Liver (tissue), 9 donors: ENCODE measurements around the gene KLC4. TPM values are rescaled to one million over a fixed set of nuclear protein-coding genes. Genes with fewer than 3 reads are reported as not detected.

Experiments used
- DNase-seq: peaks from one replicate; pipeline ENCODE4 v3.0.0-alpha.2; 2017; ENCODE audit warnings: low spot score
- H3K27ac ChIP-seq, 2 donors: one replicate each; pipeline ENCODE4 v1.7.0; 2013; ENCODE audit warnings: inconsistent platforms in 2 of 2, low read length in 2 of 2, control low read depth in 1 of 2, low read depth in 1 of 2, mild to moderate bottlenecking in 1 of 2
- H3K27me3 ChIP-seq, 4 donors: one replicate each; pipeline versions ENCODE4 v1.6.1 to v1.7.0; 2013; ENCODE audit warnings: low read length in 3 of 4, inconsistent platforms in 1 of 4, mild to moderate bottlenecking in 1 of 4, moderate library complexity in 1 of 4; ENCODE audit not compliant: control insufficient read depth in 4 of 4, insufficient read depth in 4 of 4
- H3K36me3 ChIP-seq, 4 donors: one replicate each; pipeline versions ENCODE4 v1.6.1 to v1.7.0; 2013; ENCODE audit warnings: low read length in 3 of 4, mild to moderate bottlenecking in 3 of 4, low read depth in 1 of 4, moderate library complexity in 1 of 4; ENCODE audit not compliant: control insufficient read depth in 4 of 4, insufficient read depth in 3 of 4
- H3K4me1 ChIP-seq, 4 donors: one replicate each; pipeline versions ENCODE4 v1.6.1 to v1.7.0; 2013; ENCODE audit warnings: low read length in 3 of 4, mild to moderate bottlenecking in 3 of 4, moderate library complexity in 1 of 4; ENCODE audit not compliant: control insufficient read depth in 4 of 4, insufficient read depth in 4 of 4
- H3K4me3 ChIP-seq, 3 donors: one replicate each; pipeline versions ENCODE4 v1.6.1 to v1.7.0; 2013; ENCODE audit warnings: low read length in 3 of 3, control low read depth in 1 of 3, low read depth in 1 of 3, mild to moderate bottlenecking in 1 of 3
- H3K9ac ChIP-seq, 2 donors: one replicate each; pipeline ENCODE4 v1.7.0; 2013; ENCODE audit warnings: low read length in 2 of 2, mild to moderate bottlenecking in 2 of 2, moderate library complexity in 2 of 2, control low read depth in 1 of 2, low read depth in 1 of 2
- H3K9me3 ChIP-seq, 4 donors: one replicate each; pipeline versions ENCODE4 v1.6.1 to v1.7.0; 2013; ENCODE audit warnings: low read length in 3 of 4; ENCODE audit not compliant: control insufficient read depth in 4 of 4
- EGR1 ChIP-seq, 2 donors: IDR thresholded peaks; 2 replicates each; pipeline ENCODE4 v1.6.1; 2016 to 2018; ENCODE audit warnings: antibody characterized with exemption in 2 of 2, low read depth in 2 of 2
- FOXA1 ChIP-seq: IDR thresholded peaks from 2 replicates; pipeline ENCODE4 v1.6.1; 2016; ENCODE audit warnings: antibody characterized with exemption
- FOXA2 ChIP-seq: IDR thresholded peaks from 2 replicates; pipeline ENCODE4 v1.6.1; 2016; ENCODE audit warnings: antibody characterized with exemption
- GABPA ChIP-seq, 2 donors: IDR thresholded peaks in 1 of 2; conservative IDR thresholded peaks in 1 of 2; 2 replicates each; pipeline ENCODE4 v1.6.1; 2016; ENCODE audit warnings: antibody characterized with exemption in 2 of 2, mild to moderate bottlenecking in 1 of 2, moderate library complexity in 1 of 2
- HNF4G ChIP-seq: IDR thresholded peaks from 2 replicates; pipeline ENCODE4 v1.6.1; 2016; ENCODE audit warnings: antibody characterized with exemption
- JUND ChIP-seq, 2 donors: IDR thresholded peaks; 2 replicates each; pipeline ENCODE4 v1.6.1; 2016; ENCODE audit warnings: antibody characterized with exemption in 2 of 2
- RAD21 ChIP-seq, 2 donors: IDR thresholded peaks; 2 replicates each; pipeline ENCODE4 v1.6.1; 2016; ENCODE audit warnings: antibody characterized with exemption in 2 of 2, mild to moderate bottlenecking in 2 of 2
- RXRA ChIP-seq, 2 donors: IDR thresholded peaks; 2 replicates each; pipeline ENCODE4 v1.6.1; 2017 to 2018; ENCODE audit warnings: antibody characterized with exemption in 2 of 2, mild to moderate bottlenecking in 1 of 2
- SP1 ChIP-seq: IDR thresholded peaks from 2 replicates; pipeline ENCODE4 v1.6.1; 2018; ENCODE audit warnings: antibody characterized with exemption, mild to moderate bottlenecking
- TAF1 ChIP-seq: conservative IDR thresholded peaks from 2 replicates; pipeline ENCODE4 v1.6.1; 2016; ENCODE audit warnings: antibody characterized with exemption, mild to moderate bottlenecking
- YY1 ChIP-seq: IDR thresholded peaks from 2 replicates; pipeline ENCODE4 v1.6.1; 2016; ENCODE audit warnings: antibody characterized with exemption, mild to moderate bottlenecking
- WGBS: extraction: QIAGEN DNeasy Blood & Tissue Kit; methylation state at CpG from one replicate; pipeline ENCODE4 v1.1.7; 2013; 5-methylcytosine and 5-hydroxymethylcytosine counted together
- polyA plus RNA-seq, 2 donors: library from polyadenylated mRNA; stranded (reverse) in 1 of 2; unstranded in 1 of 2; fragments of 200-250 nt in 1 of 2; fragments of >200 nt in 1 of 2; fragmentation: Nextera tagmentation in 1 of 2; extraction: Ambion mirVana in 1 of 2; gene quantifications; one replicate each; pipeline versions ENCODE4 v1.2.1 to v1.2.3, GENCODE V29; 2013 to 2015
- total RNA-seq, 2 donors: library from RNA; depleted of rRNA; stranded (reverse); fragments of >200 nt; gene quantifications; one replicate each; pipeline ENCODE4 v1.2.3, GENCODE V29; 2014
- TF ChIP-seq, protein P1 (sequence below): IDR thresholded peaks from 2 replicates; pipeline ENCODE4 v1.6.1; 2016; ENCODE audit warnings: antibody characterized with exemption
- TF ChIP-seq, protein P2 (sequence below): fragments of 150-350 bp; IDR thresholded peaks from 2 replicates; pipeline ENCODE4 v1.5.1; 2017; ENCODE audit warnings: improper control_type of control experiment, low read depth, low read length; ENCODE audit not compliant: missing input control
- TF ChIP-seq, protein P3 (sequence below): IDR thresholded peaks from 2 replicates; pipeline ENCODE4 v1.6.1; 2016; ENCODE audit warnings: antibody characterized with exemption
- TF ChIP-seq, protein P4 (sequence below): IDR thresholded peaks from 2 replicates; pipeline ENCODE4 v1.6.1; 2016; ENCODE audit warnings: antibody characterized with exemption
- TF ChIP-seq, protein P5 (sequence below): IDR thresholded peaks from 2 replicates; pipeline ENCODE4 v1.6.1; 2016; ENCODE audit warnings: antibody characterized with exemption, mild to moderate bottlenecking
- donor health status: healthy.
- donor health status: healthy.
- donor health status: healthy.
- donor health status: healthy.
- donor health status: healthy.

KLC4 gene
- total and polyA plus RNA-seq, 4 donors = 33.2 to 97.0 (median 45.9) TPM

DNA sequence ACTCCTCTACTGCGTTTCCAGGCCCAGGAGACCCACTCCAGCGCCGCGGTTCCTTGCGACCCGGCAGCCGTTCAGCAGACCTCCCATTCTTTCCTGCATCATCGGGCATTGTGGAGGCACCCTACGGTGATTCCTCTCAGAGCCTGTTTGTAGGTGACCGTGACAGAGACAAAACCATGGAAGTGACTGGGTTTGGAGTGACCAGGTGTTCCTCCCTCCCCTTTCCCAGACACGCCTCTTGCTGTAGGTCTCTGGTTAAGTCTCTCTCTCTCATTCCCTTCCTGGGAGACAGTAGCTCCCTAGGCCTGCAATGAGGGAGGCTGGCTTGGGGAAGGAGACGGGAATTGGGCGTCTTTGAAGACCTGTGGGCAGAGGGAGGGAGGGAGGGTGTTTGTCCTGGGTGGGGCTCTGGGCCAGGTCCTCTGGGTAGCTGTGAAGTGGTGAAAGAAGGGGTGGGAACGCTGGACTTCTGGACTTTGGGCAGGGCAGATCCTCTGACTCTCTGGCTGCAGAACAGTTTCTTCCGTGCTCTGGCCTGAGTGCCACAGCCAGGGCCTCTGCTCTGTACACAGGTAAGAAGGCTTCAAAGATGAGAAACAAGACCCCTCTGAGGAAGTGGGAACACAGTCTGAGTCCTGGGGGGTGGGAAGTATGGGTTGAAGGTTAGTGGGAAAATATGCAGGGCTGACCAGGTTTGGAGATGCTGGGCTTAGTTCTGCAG is 763 bp downstream of the KLC4 start (continued):
- TF ChIP-seq RAD21 (IDR thresholded peaks at IDR 0.05) (peak in 1 of 2 donors; percentile 26), YY1 (no peak)

DNA sequence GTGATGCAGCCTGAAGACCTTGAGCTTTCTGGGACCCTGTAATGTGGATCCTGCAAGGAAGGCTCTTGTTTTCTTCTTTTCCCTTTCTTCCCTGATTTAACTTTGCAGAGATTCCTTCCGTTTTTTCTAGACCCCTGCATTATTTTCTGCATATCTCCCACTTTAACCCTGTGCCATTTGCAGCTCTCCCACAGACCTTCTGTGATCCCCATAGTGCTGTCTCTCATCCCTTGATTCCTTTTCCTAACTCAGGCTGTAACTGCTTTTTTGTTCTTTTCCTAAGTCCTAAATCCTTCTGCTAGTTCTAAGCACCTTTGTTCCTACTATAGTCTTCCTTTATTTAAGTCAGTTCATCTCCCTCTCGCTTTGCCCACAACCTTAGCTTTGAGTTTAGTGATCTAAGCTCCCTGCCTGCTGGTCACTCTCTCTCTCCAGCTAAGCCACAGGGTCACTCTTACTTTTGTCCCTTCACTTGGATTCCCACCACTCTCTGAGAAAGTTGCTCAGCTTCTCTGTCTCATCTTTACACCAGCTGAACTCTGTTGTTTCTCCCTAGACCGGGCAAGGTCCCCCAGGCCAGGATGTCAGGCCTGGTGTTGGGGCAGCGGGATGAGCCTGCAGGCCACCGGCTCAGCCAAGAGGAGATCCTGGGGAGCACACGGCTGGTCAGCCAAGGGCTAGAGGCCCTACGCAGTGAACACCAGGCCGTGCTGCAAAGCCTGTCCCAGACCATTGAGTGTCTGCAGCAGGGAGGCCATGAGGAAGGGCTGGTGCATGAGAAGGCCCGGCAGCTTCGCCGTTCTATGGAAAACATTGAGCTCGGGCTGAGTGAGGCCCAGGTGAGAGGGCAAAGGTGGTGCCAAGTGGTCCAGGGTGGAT is 1.6 kb downstream of the KLC4 start:
- DNase-seq = no peak
- Histone ChIP-seq H3K4me3 (peak overlapping the region; percentile 56 to 83 (median 68)), H3K27ac (peak overlapping the region; percentile 83 to 88), H3K9me3 (no peaks in the 10 kb centered on the region), H3K9ac (peak overlapping the region; percentile 3 to 65), H3K36me3 (peaks cover 5 to 24% (median 18%) of the 10 kb centered on the region in 4 donors), H3K27me3 (no peaks in the 10 kb centered on the region), H3K4me1 (peaks cover 0 to 42% (median 31%) of the 10 kb centered on the region in 4 donors)
- WGBS = 31% methylated on average over 12 of the region's 12 CpGs
- TF ChIP-seq, protein P1, sequence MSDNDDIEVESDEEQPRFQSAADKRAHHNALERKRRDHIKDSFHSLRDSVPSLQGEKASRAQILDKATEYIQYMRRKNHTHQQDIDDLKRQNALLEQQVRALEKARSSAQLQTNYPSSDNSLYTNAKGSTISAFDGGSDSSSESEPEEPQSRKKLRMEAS = no peak
- TF ChIP-seq YY1 (no peak), RAD21 (IDR thresholded peaks at IDR 0.05) (no peak), SP1 (no peak), FOXA2 (no peak), TAF1 (no peak), EGR1 (IDR thresholded peaks at IDR 0.05; ENCODE audit: low read depth in 2 of 2) (no peak), HNF4G (no peak), RXRA (IDR thresholded peaks at IDR 0.05) (no peak), FOXA1 (no peak), GABPA (IDR thresholded peaks at IDR 0.05 in 1 of 2, conservative IDR thresholded peaks at IDR 0.05 in 1 of 2) (no peak), JUND (IDR thresholded peaks at IDR 0.05) (no peak)
- TF ChIP-seq, protein P2, sequence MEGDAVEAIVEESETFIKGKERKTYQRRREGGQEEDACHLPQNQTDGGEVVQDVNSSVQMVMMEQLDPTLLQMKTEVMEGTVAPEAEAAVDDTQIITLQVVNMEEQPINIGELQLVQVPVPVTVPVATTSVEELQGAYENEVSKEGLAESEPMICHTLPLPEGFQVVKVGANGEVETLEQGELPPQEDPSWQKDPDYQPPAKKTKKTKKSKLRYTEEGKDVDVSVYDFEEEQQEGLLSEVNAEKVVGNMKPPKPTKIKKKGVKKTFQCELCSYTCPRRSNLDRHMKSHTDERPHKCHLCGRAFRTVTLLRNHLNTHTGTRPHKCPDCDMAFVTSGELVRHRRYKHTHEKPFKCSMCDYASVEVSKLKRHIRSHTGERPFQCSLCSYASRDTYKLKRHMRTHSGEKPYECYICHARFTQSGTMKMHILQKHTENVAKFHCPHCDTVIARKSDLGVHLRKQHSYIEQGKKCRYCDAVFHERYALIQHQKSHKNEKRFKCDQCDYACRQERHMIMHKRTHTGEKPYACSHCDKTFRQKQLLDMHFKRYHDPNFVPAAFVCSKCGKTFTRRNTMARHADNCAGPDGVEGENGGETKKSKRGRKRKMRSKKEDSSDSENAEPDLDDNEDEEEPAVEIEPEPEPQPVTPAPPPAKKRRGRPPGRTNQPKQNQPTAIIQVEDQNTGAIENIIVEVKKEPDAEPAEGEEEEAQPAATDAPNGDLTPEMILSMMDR = no peak
- TF ChIP-seq, protein P3, sequence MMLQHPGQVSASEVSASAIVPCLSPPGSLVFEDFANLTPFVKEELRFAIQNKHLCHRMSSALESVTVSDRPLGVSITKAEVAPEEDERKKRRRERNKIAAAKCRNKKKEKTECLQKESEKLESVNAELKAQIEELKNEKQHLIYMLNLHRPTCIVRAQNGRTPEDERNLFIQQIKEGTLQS = no peak
- TF ChIP-seq, protein P4, sequence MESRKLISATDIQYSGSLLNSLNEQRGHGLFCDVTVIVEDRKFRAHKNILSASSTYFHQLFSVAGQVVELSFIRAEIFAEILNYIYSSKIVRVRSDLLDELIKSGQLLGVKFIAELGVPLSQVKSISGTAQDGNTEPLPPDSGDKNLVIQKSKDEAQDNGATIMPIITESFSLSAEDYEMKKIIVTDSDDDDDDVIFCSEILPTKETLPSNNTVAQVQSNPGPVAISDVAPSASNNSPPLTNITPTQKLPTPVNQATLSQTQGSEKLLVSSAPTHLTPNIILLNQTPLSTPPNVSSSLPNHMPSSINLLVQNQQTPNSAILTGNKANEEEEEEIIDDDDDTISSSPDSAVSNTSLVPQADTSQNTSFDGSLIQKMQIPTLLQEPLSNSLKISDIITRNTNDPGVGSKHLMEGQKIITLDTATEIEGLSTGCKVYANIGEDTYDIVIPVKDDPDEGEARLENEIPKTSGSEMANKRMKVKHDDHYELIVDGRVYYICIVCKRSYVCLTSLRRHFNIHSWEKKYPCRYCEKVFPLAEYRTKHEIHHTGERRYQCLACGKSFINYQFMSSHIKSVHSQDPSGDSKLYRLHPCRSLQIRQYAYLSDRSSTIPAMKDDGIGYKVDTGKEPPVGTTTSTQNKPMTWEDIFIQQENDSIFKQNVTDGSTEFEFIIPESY = no peak
- TF ChIP-seq, protein P5, sequence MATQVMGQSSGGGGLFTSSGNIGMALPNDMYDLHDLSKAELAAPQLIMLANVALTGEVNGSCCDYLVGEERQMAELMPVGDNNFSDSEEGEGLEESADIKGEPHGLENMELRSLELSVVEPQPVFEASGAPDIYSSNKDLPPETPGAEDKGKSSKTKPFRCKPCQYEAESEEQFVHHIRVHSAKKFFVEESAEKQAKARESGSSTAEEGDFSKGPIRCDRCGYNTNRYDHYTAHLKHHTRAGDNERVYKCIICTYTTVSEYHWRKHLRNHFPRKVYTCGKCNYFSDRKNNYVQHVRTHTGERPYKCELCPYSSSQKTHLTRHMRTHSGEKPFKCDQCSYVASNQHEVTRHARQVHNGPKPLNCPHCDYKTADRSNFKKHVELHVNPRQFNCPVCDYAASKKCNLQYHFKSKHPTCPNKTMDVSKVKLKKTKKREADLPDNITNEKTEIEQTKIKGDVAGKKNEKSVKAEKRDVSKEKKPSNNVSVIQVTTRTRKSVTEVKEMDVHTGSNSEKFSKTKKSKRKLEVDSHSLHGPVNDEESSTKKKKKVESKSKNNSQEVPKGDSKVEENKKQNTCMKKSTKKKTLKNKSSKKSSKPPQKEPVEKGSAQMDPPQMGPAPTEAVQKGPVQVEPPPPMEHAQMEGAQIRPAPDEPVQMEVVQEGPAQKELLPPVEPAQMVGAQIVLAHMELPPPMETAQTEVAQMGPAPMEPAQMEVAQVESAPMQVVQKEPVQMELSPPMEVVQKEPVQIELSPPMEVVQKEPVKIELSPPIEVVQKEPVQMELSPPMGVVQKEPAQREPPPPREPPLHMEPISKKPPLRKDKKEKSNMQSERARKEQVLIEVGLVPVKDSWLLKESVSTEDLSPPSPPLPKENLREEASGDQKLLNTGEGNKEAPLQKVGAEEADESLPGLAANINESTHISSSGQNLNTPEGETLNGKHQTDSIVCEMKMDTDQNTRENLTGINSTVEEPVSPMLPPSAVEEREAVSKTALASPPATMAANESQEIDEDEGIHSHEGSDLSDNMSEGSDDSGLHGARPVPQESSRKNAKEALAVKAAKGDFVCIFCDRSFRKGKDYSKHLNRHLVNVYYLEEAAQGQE = no peak
